CD1c-positive myeloid dendritic cell (primary cell): ENCODE results near the gene CAD.

ENCODE experiments used
- DNase-seq: peaks from one replicate; pipeline ENCODE4 v3.0.0-alpha.2; 2016; ENCODE audit errors: extremely low spot score

Gene CAD

DNA sequence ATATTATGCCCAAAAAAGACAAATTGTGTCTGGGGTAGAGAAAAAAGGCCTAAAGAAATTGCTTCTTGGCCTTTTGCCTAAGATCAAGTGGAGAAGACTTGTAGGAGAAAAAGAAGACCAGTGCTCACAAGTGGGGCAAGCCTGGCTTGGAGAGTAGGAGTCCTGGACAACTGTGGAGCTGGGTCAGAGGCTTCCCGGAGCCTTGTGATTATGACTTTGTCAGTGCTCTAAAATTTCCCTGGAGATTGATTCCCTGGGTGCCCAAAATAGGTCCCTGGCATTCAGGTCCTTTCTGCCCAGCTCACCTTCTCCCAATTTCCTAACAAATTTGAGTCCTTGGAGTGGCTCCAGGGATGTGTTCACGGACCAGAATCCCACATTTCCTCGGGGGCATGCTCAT is 64.3 kb downstream of the CAD start:
- no peak for DNase-seq

DNA sequence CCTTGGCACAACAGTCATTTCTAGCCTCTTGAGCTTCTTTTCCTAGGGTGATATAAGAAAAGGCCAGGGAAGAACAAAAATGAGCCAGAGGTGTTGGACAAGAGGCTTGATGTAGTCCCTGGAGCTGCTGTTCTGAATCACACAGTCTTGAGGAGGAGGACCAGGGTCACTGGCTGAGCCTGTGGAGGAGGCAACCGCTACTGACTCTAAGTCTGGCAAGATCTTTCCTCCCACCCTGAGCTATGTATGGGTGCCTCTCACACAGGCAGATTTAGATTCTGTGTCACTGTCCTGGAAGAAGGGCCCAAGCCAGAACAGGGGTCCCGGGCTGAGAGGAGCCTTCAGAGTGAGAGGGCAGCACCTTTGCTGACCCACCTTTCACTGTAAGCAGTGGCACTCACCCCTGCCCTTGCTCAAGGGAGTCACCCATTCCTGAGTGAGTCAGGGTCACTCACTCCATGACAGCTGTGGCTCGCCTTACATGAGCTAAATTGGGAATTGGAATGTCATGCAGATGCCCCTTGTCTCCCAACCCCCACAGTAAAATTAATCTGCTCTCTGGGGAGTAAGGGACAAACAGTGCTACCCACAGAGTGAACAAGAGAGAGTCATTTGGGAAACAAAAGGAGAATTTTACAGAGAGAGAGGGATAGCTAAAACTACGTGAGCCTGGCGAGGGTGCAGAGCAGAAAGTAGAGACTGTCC is 64.8 kb downstream of the CAD start, which contains the start of gene TRIM54:
TRIM54 (plus strand) TSS at position 575 of the 705 bp plus-strand sequence. CDS start 303 bp downstream, outside the sequence.
- DNase-seq = no peak

- no peak for DNase-seq
Observed at GRCh38 chr2:27282892-27283291, 65.7 kb downstream of the CAD start.

DNA sequence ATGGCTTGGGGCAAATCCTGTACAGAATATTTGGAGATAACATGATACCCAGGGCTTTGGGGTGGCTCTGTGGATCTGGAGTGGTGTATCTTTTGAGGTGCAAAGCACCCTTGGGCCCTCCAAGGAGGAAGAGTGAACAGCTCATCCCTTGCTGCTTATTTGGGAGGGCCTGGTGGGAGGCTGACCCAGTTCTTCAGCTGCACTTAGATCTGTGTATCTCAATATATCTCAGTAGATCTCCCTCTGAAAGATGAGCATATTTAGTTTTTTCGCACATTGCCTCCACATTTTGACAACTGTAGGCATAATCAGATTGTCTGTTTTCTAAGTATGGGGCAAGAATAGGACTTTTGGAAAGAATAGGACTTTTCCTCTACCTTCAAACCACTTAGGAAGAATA is 67.8 kb downstream of the CAD start:
- no peak for DNase-seq

- DNase-seq = no peak
Observed at GRCh38 chr2:27285481-27285880, 68.3 kb downstream of the CAD start.

- DNase-seq = no peak
Observed at GRCh38 chr2:27288610-27289009, 71.4 kb downstream of the CAD start.

DNA sequence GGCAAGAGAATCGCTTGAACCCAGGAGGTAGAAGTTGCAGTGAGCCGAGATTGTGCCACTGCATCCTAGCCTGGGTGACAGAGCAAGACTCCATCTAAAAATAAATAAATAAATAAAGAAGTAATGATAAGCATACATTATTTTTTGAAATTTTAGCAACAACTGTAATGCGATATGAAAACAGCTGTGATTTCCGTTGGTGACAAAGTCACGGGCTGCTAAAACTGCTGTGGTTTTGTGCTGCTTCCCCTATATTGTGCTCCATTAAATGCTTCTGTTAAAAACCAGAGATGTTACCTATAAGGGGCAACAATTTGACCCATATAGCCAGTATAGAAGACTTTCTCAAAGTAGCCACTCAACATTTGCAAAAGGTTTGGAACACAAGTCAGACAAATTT is 73.4 kb downstream of the CAD start:
- DNase-seq = no peak

DNA sequence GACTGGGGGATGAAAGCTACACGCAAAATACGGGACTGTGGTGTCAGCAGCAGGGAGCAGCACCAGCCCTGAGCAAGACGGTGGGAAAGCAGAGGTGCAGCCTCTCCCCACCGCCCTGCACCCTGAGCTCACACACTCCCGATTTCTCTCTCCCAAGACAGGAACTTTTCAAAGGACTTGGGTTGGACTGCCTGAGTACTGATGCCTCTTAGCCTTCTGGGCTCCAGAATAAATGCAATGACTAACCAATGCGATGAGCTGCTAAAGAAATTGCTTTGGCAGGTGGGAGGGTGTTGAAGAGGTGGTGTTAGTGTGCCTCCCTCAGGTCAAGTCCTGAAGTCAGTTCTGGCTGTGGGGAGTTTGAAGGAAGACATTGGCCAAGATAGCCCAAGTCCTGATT is 74.7 kb downstream of the CAD start:
- no peak for DNase-seq
